ENCODE measurements around the gene TTYH3.

DNA sequence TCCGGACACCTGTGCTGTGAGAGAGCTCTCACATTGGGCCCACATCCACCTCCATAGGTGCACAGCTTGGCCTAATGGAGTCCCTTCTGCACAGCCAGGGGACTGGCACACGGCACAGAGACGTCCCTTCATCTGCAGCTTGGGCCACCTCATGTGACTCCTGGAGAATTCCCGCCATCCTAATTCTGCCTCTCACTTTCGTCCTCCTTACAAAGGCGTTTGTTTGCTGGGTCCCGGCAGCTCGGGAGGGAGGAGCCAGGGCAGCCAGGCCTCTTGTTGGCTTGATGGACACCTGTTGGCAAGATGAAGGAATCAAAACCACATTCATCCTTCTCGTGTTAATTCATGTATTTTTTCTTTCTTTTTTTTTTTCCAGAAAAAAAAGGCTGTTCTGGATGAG, 30.7 kb upstream of the TTYH3 start:
- TF ChIP-seq GTF2F1 (IDR thresholded peaks at IDR 0.05; ENCODE audit: low read length) (no peak), ZNF761 (CRISPR knock-in tag; conservative IDR thresholded peaks at IDR 0.05) (no peak), HMG20B (CRISPR knock-in tag; conservative IDR thresholded peaks at IDR 0.05) (no peak), TMF1 (CRISPR knock-in tag; IDR thresholded peaks at IDR 0.05; ENCODE audit: low read depth) (no peak), MYC (CRISPR knock-in tag; IDR thresholded peaks at IDR 0.05; ENCODE audit: borderline replicate concordance) (no peak), ATF7 (IDR thresholded peaks at IDR 0.05) (no peak), ATF7 (CRISPR knock-in tag; IDR thresholded peaks at IDR 0.05) (no peak), ZFAT (CRISPR knock-in tag; conservative IDR thresholded peaks at IDR 0.05) (no peak), FOXM1 (CRISPR knock-in tag; IDR thresholded peaks at IDR 0.05) (no peak)
- TF ChIP-seq, protein P1, sequence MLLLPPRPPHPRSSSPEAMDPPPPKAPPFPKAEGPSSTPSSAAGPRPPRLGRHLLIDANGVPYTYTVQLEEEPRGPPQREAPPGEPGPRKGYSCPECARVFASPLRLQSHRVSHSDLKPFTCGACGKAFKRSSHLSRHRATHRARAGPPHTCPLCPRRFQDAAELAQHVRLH (CRISPR knock-in tag; IDR thresholded peaks at IDR 0.05; ENCODE audit: borderline replicate concordance, low read depth) = no peak

Measured in HepG2 (cell line).